ENCODE data around the gene DHX8. TPM values are rescaled to one million over a fixed set of nuclear protein-coding genes. Genes with fewer than 3 reads are reported as not detected.
A peak's percentile ranks its signal among the peaks of the same experiment; 100 is the strongest.

The DHX8 gene
- total and polyA plus RNA-seq, 4 donors, result 10.9 to 21.3 (median 19.4) TPM

GRCh38 chr17:43543771-43544575, 60.2 kb downstream of the DHX8 start:
- WGBS, result 47% methylated on average over 7 of the region's 7 CpGs
- Histone ChIP-seq H3K36me3 (ENCODE audit: control insufficient read depth in 4 of 4, insufficient read depth in 3 of 4, low read depth in 1 of 4, low read length in 3 of 4) (no peaks in the 10 kb centered on the region), H3K27ac (ENCODE audit: low read depth in 1 of 2, low read length in 2 of 2) (no peak overlapping the region), H3K4me1 (ENCODE audit: control insufficient read depth in 4 of 4, insufficient read depth in 4 of 4, low read length in 3 of 4) (peaks cover 11 to 27% (median 18%) of the 10 kb centered on the region in 4 donors), H3K4me3 (ENCODE audit: low read depth in 1 of 3, low read length in 3 of 3) (no peak overlapping the region), H3K9me3 (ENCODE audit: control insufficient read depth in 4 of 4, low read length in 3 of 4) (no peaks in the 10 kb centered on the region), H3K9ac (ENCODE audit: low read depth in 1 of 2, low read length in 2 of 2) (no peak overlapping the region), H3K27me3 (ENCODE audit: control insufficient read depth in 4 of 4, insufficient read depth in 4 of 4, low read length in 3 of 4) (no peaks in the 10 kb centered on the region)
- DNase-seq (ENCODE audit: low spot score), result no peak
- TF ChIP-seq HNF4A (conservative IDR thresholded peaks at IDR 0.05), result no peak
- TF ChIP-seq RAD21 (IDR thresholded peaks at IDR 0.05), result no peak
- no peak for TF ChIP-seq RXRA (IDR thresholded peaks at IDR 0.05)
- TF ChIP-seq JUND (IDR thresholded peaks at IDR 0.05), result no peak
- TF ChIP-seq MAX (IDR thresholded peaks at IDR 0.05), result no peak
- no peak for TF ChIP-seq HNF4G (IDR thresholded peaks at IDR 0.05)
- TF ChIP-seq FOXA2 (IDR thresholded peaks at IDR 0.05), result no peak
- TF ChIP-seq NR2F2 (IDR thresholded peaks at IDR 0.05), result no peak
- no peak for TF ChIP-seq REST (IDR thresholded peaks at IDR 0.05)
- no peak for TF ChIP-seq CTCF (IDR thresholded peaks at IDR 0.05; ENCODE audit: low read depth, low read length, missing input control)

GRCh38 chr17:43545383-43545632, 61.5 kb downstream of the DHX8 start:
- Histone ChIP-seq H3K36me3 (ENCODE audit: control insufficient read depth in 4 of 4, insufficient read depth in 3 of 4, low read depth in 1 of 4, low read length in 3 of 4) (no peaks in the 10 kb centered on the region), H3K9ac (ENCODE audit: low read depth in 1 of 2, low read length in 2 of 2) (no peak overlapping the region), H3K27me3 (ENCODE audit: control insufficient read depth in 4 of 4, insufficient read depth in 4 of 4, low read length in 3 of 4) (peaks cover 0 to 3% (median 0%) of the 10 kb centered on the region in 4 donors), H3K9me3 (ENCODE audit: control insufficient read depth in 4 of 4, low read length in 3 of 4) (no peaks in the 10 kb centered on the region), H3K27ac (ENCODE audit: low read depth in 1 of 2, low read length in 2 of 2) (no peak overlapping the region), H3K4me3 (ENCODE audit: low read depth in 1 of 3, low read length in 3 of 3) (peak overlapping the region in 2 of 3 donors; percentile 45 to 50), H3K4me1 (ENCODE audit: control insufficient read depth in 4 of 4, insufficient read depth in 4 of 4, low read length in 3 of 4) (peaks cover 11 to 27% (median 18%) of the 10 kb centered on the region in 4 donors)
- 2% methylated on average over 21 of the region's 21 CpGs for WGBS
- TF ChIP-seq JUND (IDR thresholded peaks at IDR 0.05) (no peak), CTCF (IDR thresholded peaks at IDR 0.05; ENCODE audit: low read depth, low read length, missing input control) (no peak), TAF1 (conservative IDR thresholded peaks at IDR 0.05) (no peak), GABPA (IDR thresholded peaks at IDR 0.05 in 1 of 2, conservative IDR thresholded peaks at IDR 0.05 in 1 of 2) (no peak), NR2F2 (IDR thresholded peaks at IDR 0.05) (no peak), MAX (IDR thresholded peaks at IDR 0.05) (no peak), EGR1 (IDR thresholded peaks at IDR 0.05; ENCODE audit: low read depth in 2 of 2) (no peak), HNF4G (IDR thresholded peaks at IDR 0.05) (no peak), HNF4A (conservative IDR thresholded peaks at IDR 0.05) (no peak), RXRA (IDR thresholded peaks at IDR 0.05) (no peak), ATF3 (IDR thresholded peaks at IDR 0.05) (no peak), ZBTB33 (IDR thresholded peaks at IDR 0.05) (no peak), RAD21 (IDR thresholded peaks at IDR 0.05) (no peak), YY1 (IDR thresholded peaks at IDR 0.05) (no peak), FOXA1 (IDR thresholded peaks at IDR 0.05) (no peak), FOXA2 (IDR thresholded peaks at IDR 0.05) (no peak)
- no peak for DNase-seq (ENCODE audit: low spot score)
